Effector memory CD4-positive, alpha-beta T cell (primary cell): ENCODE data around the gene CLEC11A.
"Not testable (repeated sequence)": the region's sequence is repeated elsewhere in the genome, so short reads cannot be mapped to it uniquely, and the experiment has no call there.

Source experiments
- DNase-seq, 3 donors: peaks; one replicate each; pipeline ENCODE4 v3.0.0-alpha.2; 2020
- H3K27ac ChIP-seq: 2 replicates; pipeline ENCODE4 v1.7.0; 2013; ENCODE audit warnings: mild to moderate bottlenecking, low read length, moderate library complexity; ENCODE audit not compliant: insufficient read depth, poor library complexity, severe bottlenecking
- H3K27me3 ChIP-seq: replicated peaks from 2 replicates; pipeline ENCODE4 v1.7.0; 2013; ENCODE audit warnings: mild to moderate bottlenecking, low read length; ENCODE audit not compliant: insufficient read depth, control insufficient read depth, poor library complexity, severe bottlenecking
- H3K36me3 ChIP-seq: 2 replicates; pipeline ENCODE4 v1.7.0; 2013; ENCODE audit warnings: mild to moderate bottlenecking, low read length, moderate library complexity; ENCODE audit not compliant: control insufficient read depth, insufficient read depth
- H3K4me1 ChIP-seq: 2 replicates; pipeline ENCODE4 v1.7.0; 2013; ENCODE audit warnings: low read length, mild to moderate bottlenecking; ENCODE audit not compliant: control insufficient read depth, insufficient read depth, poor library complexity, severe bottlenecking
- H3K4me3 ChIP-seq: 2 replicates; pipeline ENCODE4 v1.7.0; 2013; ENCODE audit warnings: low read length, low read depth, mild to moderate bottlenecking; ENCODE audit not compliant: insufficient read depth, poor library complexity, severe bottlenecking
- H3K9me3 ChIP-seq: 2 replicates; pipeline ENCODE4 v1.7.0; 2013; ENCODE audit warnings: mild to moderate bottlenecking, low read length, moderate library complexity; ENCODE audit not compliant: control insufficient read depth

CLEC11A gene

DNA sequence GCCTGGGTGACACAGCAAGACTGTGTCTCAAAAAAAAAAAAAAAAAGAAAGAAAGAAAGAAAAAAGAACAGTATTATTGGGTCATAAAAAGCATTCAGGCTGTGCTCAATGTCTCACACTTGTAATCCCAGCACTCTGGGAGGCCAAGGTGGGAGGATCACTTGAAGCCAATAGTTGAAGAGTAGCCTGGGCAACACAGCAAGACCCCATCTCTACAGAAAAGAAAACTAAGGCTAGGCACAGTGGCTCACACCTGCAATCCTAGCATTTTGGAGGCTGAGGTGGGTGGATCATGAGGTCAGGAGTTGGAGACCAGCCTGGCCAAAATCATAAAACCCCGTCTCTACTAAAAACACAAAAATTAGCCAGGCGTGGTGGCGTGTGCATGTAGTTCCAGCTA lies 34.5 kb downstream of the CLEC11A start:
- H3K27me3 ChIP-seq, H3K4me3 ChIP-seq, H3K27ac ChIP-seq, H3K4me1 ChIP-seq, DNase-seq, H3K9me3 ChIP-seq, H3K36me3 ChIP-seq: not testable (repeated sequence)

DNA sequence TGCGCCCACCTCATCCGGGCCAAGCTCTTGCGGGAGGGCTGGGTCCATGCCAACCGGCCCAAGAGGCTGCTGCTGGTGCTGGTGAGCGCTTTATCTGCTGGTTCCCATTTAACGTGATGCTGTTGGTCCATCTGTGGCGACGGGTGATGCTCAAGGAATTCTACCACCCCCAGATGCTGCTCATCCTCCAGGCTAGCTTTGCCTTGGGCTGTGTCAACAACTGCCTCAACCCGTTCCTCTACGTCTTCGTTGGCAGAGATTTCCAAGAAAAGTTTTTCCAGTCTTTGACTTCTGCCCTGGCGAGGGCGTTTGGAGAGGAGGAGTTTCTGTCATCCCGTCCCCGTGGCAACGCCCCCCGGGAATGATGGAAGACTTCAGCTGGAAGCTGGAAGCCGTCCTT lies 35.9 kb downstream of the CLEC11A start:
- H3K4me1 ChIP-seq, H3K27ac ChIP-seq, H3K9me3 ChIP-seq, H3K27me3 ChIP-seq, DNase-seq, H3K36me3 ChIP-seq, H3K4me3 ChIP-seq: not testable (repeated sequence)

GRCh38 chr19:50759886-50760285 lies 36.7 kb downstream of the CLEC11A start:
- H3K36me3 ChIP-seq = no peaks in the 10 kb centered on the region
- H3K27ac ChIP-seq = no peak overlapping the region
- no peak overlapping the region for H3K4me3 ChIP-seq
- no peaks in the 10 kb centered on the region for H3K27me3 ChIP-seq
- H3K4me1 ChIP-seq = no peaks in the 10 kb centered on the region
- no peak for DNase-seq
- H3K9me3 ChIP-seq = no peaks in the 10 kb centered on the region

- H3K27ac ChIP-seq, H3K27me3 ChIP-seq, H3K9me3 ChIP-seq, H3K4me1 ChIP-seq, H3K4me3 ChIP-seq, H3K36me3 ChIP-seq, DNase-seq: not testable (repeated sequence)
Measured at GRCh38 chr19:50761501-50761900, 38.3 kb downstream of the CLEC11A start.

- H3K27ac ChIP-seq, H3K4me1 ChIP-seq, H3K4me3 ChIP-seq, DNase-seq, H3K9me3 ChIP-seq, H3K36me3 ChIP-seq, H3K27me3 ChIP-seq: not testable (repeated sequence)
Measured at GRCh38 chr19:50763521-50763920, 40.4 kb downstream of the CLEC11A start.

DNA sequence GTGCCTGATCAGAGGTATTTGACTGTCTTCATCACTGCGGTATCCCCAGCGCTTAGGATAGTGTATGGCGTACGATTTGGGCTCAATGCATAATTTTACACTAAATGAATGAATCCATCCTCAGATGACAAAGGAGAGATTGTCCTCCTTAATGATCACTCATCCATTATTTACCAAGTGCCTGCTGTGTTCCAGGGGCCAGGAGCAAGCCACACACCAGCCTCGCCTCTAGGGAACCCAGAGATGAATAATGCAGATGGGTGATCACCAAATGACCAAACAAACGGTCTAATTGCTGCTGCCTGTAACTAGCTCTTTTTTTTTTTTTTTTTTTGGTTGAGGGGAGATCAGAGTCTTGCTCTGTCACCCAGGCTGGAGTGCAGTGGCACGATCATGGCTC lies 41.2 kb downstream of the CLEC11A start:
- Histone ChIP-seq H3K9me3 (no peaks in the 10 kb centered on the region), H3K4me3 (no peak overlapping the region), H3K4me1 (no peaks in the 10 kb centered on the region), H3K27me3 (no peaks in the 10 kb centered on the region), H3K27ac (no peak overlapping the region), H3K36me3 (no peaks in the 10 kb centered on the region)
- no peak for DNase-seq

DNA sequence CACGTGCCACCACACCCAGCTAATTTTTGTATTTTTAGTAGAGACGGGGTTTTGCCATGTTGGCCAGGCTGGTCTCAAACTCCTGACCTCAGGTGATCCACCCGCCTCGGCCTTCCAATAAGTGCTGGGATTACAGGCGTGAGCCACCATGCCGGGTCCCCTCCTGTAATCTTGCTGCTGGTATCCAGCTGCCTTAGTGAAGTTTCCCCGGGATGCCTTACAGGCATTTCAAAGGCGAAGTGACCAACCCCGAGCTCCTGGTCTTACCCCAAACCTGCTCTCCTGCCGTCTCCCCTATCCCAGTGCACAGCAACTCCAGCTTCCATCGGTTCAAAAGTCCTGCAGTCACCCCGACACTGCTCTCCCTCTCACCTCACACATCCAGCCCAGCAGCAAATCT lies 43.6 kb downstream of the CLEC11A start:
- DNase-seq, H3K9me3 ChIP-seq, H3K27ac ChIP-seq, H3K27me3 ChIP-seq, H3K4me3 ChIP-seq, H3K4me1 ChIP-seq, H3K36me3 ChIP-seq: not testable (repeated sequence)

DNA sequence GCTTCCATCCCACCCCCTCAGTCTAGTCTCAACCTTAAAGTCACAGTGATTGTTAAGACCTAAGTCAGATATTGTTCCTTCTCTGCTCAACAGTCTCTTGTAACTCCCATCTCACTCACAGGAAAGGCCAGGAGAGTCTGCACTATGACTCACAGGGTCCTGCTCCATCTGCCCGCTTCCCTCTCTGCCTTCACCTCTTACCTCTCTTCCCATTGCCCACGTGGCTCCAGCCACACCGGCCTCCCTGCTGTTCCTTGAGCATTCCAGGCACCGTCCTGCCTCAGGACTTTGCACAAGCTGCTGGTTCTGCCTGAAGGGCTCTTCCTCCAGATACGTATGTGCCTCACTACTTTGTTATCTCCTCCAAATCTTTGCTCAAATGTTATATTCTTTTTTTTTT lies 44.1 kb downstream of the CLEC11A start:
- H3K27ac ChIP-seq, H3K4me3 ChIP-seq, H3K27me3 ChIP-seq, H3K4me1 ChIP-seq, H3K36me3 ChIP-seq, DNase-seq, H3K9me3 ChIP-seq: not testable (repeated sequence)

DNA sequence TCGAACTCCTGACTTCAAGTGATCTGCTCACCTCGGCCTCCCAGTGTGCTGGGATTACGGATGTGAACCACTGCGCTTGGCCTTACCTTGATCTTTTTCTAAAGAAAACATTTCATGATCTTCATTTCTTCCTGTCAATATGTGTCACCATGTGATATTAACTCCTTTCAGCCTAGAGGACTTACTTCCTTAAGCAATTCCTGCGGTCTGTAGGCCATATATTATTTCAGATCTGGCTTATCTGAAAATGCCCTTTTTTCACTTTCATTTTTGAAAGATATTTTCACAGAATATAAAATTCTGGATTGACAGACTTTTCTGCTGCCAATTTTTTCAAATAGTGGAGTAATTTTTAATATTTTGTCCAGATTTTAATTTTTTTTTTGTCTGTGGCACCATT lies 45.1 kb downstream of the CLEC11A start:
- H3K27me3 ChIP-seq = no peaks in the 10 kb centered on the region
- DNase-seq = no peak
- H3K4me1 ChIP-seq = no peaks in the 10 kb centered on the region
- H3K27ac ChIP-seq = no peak overlapping the region
- no peak overlapping the region for H3K4me3 ChIP-seq
- H3K9me3 ChIP-seq = no peaks in the 10 kb centered on the region
- no peaks in the 10 kb centered on the region for H3K36me3 ChIP-seq

DNA sequence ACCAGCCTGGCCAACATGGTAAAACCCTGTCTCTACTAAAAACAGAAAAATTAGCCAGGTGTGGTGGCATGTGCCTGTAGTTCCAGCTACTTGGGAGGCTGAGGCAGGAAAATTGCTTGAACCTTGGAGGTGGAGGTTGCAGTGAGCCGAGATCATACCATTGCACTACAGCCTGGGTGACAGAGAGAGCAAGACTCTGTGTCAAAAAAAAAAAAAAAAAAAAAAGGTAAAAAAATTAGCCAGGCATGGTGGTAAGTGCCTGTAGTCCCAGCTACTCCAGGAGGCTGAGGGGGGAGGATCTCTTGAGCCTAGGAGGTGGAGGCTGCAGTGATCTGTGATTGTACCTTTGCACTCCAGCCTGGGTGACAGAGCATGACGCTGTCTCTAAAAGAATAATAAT lies 47.0 kb downstream of the CLEC11A start, which contains the start of gene GPR32:
Gene GPR32, plus strand, starts transcription at position 301 of the 400 bp plus-strand sequence. CDS start 137 bp downstream, outside the sequence.
- DNase-seq, H3K27ac ChIP-seq, H3K9me3 ChIP-seq, H3K27me3 ChIP-seq, H3K4me1 ChIP-seq, H3K36me3 ChIP-seq, H3K4me3 ChIP-seq: not testable (repeated sequence)

GRCh38 chr19:50770888-50771287 lies 47.7 kb downstream of the CLEC11A start:
- no peak overlapping the region for H3K27ac ChIP-seq
- peaks cover 3% of the 10 kb centered on the region for H3K27me3 ChIP-seq
- H3K4me3 ChIP-seq = no peak overlapping the region
- H3K4me1 ChIP-seq = no peaks in the 10 kb centered on the region
- no peaks in the 10 kb centered on the region for H3K9me3 ChIP-seq
- H3K36me3 ChIP-seq = no peaks in the 10 kb centered on the region
- no peak for DNase-seq
